ENCODE results near the gene UBR4. TPM values are rescaled to one million over a fixed set of nuclear protein-coding genes. Genes with fewer than 3 reads are reported as not detected.

Gene UBR4
- total RNA-seq, 1 experiment from 2014 or later = 126 TPM

GRCh38 chr1:19096990-19097389, 113.1 kb downstream of the UBR4 start:
- intact Hi-C loops (cut with micrococcal nuclease; ENCODE audit: unreplicated experiment) = loop anchor here (10.0 kb wide), 1 partner anchor 192 kb away; the partner anchor contains the start of gene ALDH4A1
- peaks cover 44% of the 10 kb centered on the region for H3K36me3 ChIP-seq (ENCODE audit: control insufficient read depth, insufficient read depth, low read length)
- in situ Hi-C loops (cut with HindIII; ENCODE audit: low pct_unique_long_range_greater_than_20kb, low sequenced_read_pairs) = no loop called here

GRCh38 chr1:19096036-19096833, 113.8 kb downstream of the UBR4 start:
- DNase-seq (ENCODE audit: low read depth, low spot score) (peak; percentile 8), ATAC-seq (peak; percentile 87)
- ChIA-PET CTCF (interaction anchor here (0.6 kb wide), 2 partner anchors 191 to 484 kb away, joined by 3 to 8 read pairs; no protein-coding TSS in a partner anchor), POLR2A (no interaction called here)
- no peak overlapping the region for H3K27ac ChIP-seq (ENCODE audit: low read length)
- no TSS peak for BruUV-seq (replicated peaks)
- no peaks in the 10 kb centered on the region for H3K27me3 ChIP-seq (ENCODE audit: control insufficient read depth, insufficient read depth, low read length)
- H3K4me3 ChIP-seq (ENCODE audit: low read depth in 2 of 2, low read length in 2 of 2) = no peak overlapping the region
- no peaks in the 10 kb centered on the region for H3K4me1 ChIP-seq (ENCODE audit: control insufficient read depth, insufficient read depth, low read length)
- H3K36me3 ChIP-seq (ENCODE audit: control insufficient read depth, insufficient read depth, low read length) = peaks cover 43% of the 10 kb centered on the region
- intact Hi-C loops (cut with micrococcal nuclease; ENCODE audit: unreplicated experiment) (loop anchor here (10.0 kb wide), 1 partner anchor 191 kb away; the partner anchor contains the start of gene ALDH4A1), in situ Hi-C loops (cut with HindIII; ENCODE audit: low pct_unique_long_range_greater_than_20kb, low sequenced_read_pairs) (no loop called here)
- no peaks in the 10 kb centered on the region for H3K9me3 ChIP-seq (ENCODE audit: control insufficient read depth, insufficient read depth, low read depth, low read length)
- no peak for TF ChIP-seq SIN3A (IDR thresholded peaks at IDR 0.05; ENCODE audit: borderline replicate concordance, insufficient read depth, low read depth, low read length)
- peak; percentile 74 for TF ChIP-seq CTCF (IDR thresholded peaks at IDR 0.05)
- TF ChIP-seq REST (IDR thresholded peaks at IDR 0.05; ENCODE audit: insufficient read depth in 1 of 2, low read depth in 2 of 2, low read length in 1 of 2) = no peak
- TF ChIP-seq TCF7L2 (IDR thresholded peaks at IDR 0.05; ENCODE audit: low read depth, low read length) = no peak

More at GRCh38 chr1:19096990-19097389, 113.1 kb downstream of the UBR4 start:
- BruUV-seq (replicated peaks) = no TSS peak
- Histone ChIP-seq H3K4me1 (ENCODE audit: control insufficient read depth, insufficient read depth, low read length) (no peaks in the 10 kb centered on the region), H3K27me3 (ENCODE audit: control insufficient read depth, insufficient read depth, low read length) (no peaks in the 10 kb centered on the region), H3K9me3 (ENCODE audit: control insufficient read depth, insufficient read depth, low read depth, low read length) (no peaks in the 10 kb centered on the region), H3K27ac (ENCODE audit: low read length) (no peak overlapping the region), H3K4me3 (ENCODE audit: low read depth in 2 of 2, low read length in 2 of 2) (no peak overlapping the region)
- TF ChIP-seq SIN3A (IDR thresholded peaks at IDR 0.05; ENCODE audit: borderline replicate concordance, insufficient read depth, low read depth, low read length) (no peak), CTCF (IDR thresholded peaks at IDR 0.05) (no peak), POLR2AphosphoS5 (IDR thresholded peaks at IDR 0.05; ENCODE audit: low read depth, low read length) (no peak), REST (IDR thresholded peaks at IDR 0.05; ENCODE audit: insufficient read depth in 1 of 2, low read depth in 2 of 2, low read length in 1 of 2) (no peak), TCF7L2 (IDR thresholded peaks at IDR 0.05; ENCODE audit: low read depth, low read length) (no peak)
- POLR2A ChIA-PET = no interaction called here
- DNase-seq (ENCODE audit: low read depth, low spot score) (no peak), ATAC-seq (no peak)
- CTCF ChIA-PET = interaction anchor here (1.1 kb wide), 1 partner anchor 213 kb away, joined by 4 read pairs; no protein-coding TSS in a partner anchor

All from Panc1 (cell line).